Measurements from ENCODE around the gene CPSF4. TPM values are rescaled to one million over a fixed set of nuclear protein-coding genes. Genes with fewer than 3 reads are reported as not detected.
A peak's percentile ranks its signal among the peaks of the same experiment; 100 is the strongest.

The CPSF4 gene
- total and polyA plus RNA-seq, 2 donors: 15.6 to 26.4 TPM

- no peak overlapping the region for H3K27ac ChIP-seq (ENCODE audit: low read depth)
- H3K4me1 ChIP-seq (ENCODE audit: insufficient read depth): no peaks in the 10 kb centered on the region
- no peak for DNase-seq (ENCODE audit: extremely low spot score)
- WGBS: 93% methylated on average over 10 of the region's 10 CpGs
- H3K4me3 ChIP-seq (ENCODE audit: low read depth, low read length): no peak overlapping the region
- H3K36me3 ChIP-seq (ENCODE audit: insufficient read depth): peaks cover 4% of the 10 kb centered on the region
Observed at GRCh38 chr7:99447943-99448342, 9.2 kb downstream of the CPSF4 start.

DNA sequence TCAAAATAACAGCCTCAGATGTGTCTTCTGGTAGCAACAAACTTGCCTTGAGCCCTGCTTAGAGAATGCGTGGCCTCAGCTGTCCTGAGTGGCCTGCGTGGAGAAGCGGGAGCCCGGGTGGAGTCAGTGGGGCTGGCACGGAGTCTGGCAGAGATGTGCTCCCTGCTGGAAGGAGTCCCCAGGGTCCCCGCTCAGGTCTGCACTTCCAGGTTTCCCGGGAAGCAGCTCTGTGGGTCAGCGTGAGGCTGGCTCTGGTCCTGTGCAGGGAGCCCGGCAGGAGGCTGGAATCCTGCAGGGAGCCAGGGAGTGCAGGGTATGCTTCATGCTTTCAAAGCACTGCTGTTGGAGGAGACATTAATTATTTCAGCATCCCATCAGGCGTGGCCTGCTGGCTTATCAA, 10.1 kb downstream of the CPSF4 start:
- no peak for DNase-seq (ENCODE audit: extremely low spot score)
- no peaks in the 10 kb centered on the region for H3K4me1 ChIP-seq (ENCODE audit: insufficient read depth)
- WGBS: 88% methylated on average over 10 of the region's 10 CpGs
- H3K36me3 ChIP-seq (ENCODE audit: insufficient read depth): peaks cover 6% of the 10 kb centered on the region
- H3K4me3 ChIP-seq (ENCODE audit: low read depth, low read length): no peak overlapping the region
- no peak overlapping the region for H3K27ac ChIP-seq (ENCODE audit: low read depth)

GRCh38 chr7:99449326-99449725, 10.6 kb downstream of the CPSF4 start:
- no peak for DNase-seq (ENCODE audit: extremely low spot score)
- peaks cover 10% of the 10 kb centered on the region for H3K36me3 ChIP-seq (ENCODE audit: insufficient read depth)
- H3K4me1 ChIP-seq (ENCODE audit: insufficient read depth): no peaks in the 10 kb centered on the region
- no peak overlapping the region for H3K4me3 ChIP-seq (ENCODE audit: low read depth, low read length)
- WGBS: 94% methylated on average over 5 of the region's 5 CpGs
- no peak overlapping the region for H3K27ac ChIP-seq (ENCODE audit: low read depth)

GRCh38 chr7:99451936-99452335, 13.2 kb downstream of the CPSF4 start:
- Histone ChIP-seq H3K27ac (ENCODE audit: low read depth) (no peak overlapping the region), H3K4me1 (ENCODE audit: insufficient read depth) (no peaks in the 10 kb centered on the region), H3K4me3 (ENCODE audit: low read depth, low read length) (no peak overlapping the region), H3K36me3 (ENCODE audit: insufficient read depth) (peaks cover 10% of the 10 kb centered on the region)
- WGBS: 91% methylated on average over 8 of the region's 8 CpGs
- no peak for DNase-seq (ENCODE audit: extremely low spot score)

GRCh38 chr7:99452541-99452940, 13.8 kb downstream of the CPSF4 start:
- H3K4me3 ChIP-seq (ENCODE audit: low read depth, low read length): no peak overlapping the region
- H3K36me3 ChIP-seq (ENCODE audit: insufficient read depth): peaks cover 10% of the 10 kb centered on the region
- no peaks in the 10 kb centered on the region for H3K4me1 ChIP-seq (ENCODE audit: insufficient read depth)
- WGBS: 92% methylated on average over 13 of the region's 13 CpGs
- no peak overlapping the region for H3K27ac ChIP-seq (ENCODE audit: low read depth)
- DNase-seq (ENCODE audit: extremely low spot score): no peak

DNA sequence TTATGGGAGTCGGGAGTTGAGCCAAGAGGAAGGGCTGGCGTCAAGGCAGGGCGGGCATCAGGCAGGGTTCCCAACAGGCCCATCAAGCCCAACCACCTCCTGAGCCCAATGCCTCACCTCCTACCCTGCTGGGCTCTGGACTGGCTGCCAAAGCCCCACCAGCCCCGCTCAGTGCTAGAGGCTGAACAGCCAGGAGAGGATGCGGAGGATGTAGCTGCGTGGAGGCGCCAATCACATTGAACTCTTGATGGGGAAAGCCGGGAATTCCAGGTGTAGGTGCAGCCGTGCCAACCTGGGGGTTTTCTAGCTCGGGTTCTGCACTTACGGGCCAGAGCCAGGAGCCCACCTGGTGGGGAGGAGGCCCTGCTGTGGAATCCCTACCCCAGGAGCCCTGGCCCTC, 14.4 kb downstream of the CPSF4 start:
- no peak overlapping the region for H3K27ac ChIP-seq (ENCODE audit: low read depth)
- DNase-seq (ENCODE audit: extremely low spot score): no peak
- no peaks in the 10 kb centered on the region for H3K4me1 ChIP-seq (ENCODE audit: insufficient read depth)
- 87% methylated on average over 11 of the region's 11 CpGs for WGBS
- peaks cover 7% of the 10 kb centered on the region for H3K36me3 ChIP-seq (ENCODE audit: insufficient read depth)
- H3K4me3 ChIP-seq (ENCODE audit: low read depth, low read length): no peak overlapping the region

DNA sequence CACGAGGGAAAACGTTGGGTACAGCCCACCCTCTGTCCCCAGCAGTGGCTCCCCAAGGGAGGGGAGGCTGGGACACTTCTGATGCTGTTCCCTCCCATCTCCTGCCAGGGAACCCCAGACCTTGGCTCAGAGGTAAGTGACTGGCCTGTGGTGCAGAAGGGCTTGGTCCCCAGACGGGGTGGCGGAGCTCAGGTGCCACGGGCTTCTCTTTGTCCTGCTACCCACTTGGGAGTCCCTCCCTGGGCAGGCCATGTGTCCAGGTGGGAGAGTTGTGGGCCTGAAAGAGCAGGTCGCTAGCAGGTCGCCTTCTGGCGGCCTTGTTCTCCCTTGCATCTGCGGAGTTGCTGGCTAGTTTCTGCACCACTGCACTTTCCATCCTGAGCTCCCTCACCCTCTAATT, 17.1 kb downstream of the CPSF4 start:
- Histone ChIP-seq H3K36me3 (ENCODE audit: insufficient read depth) (peaks cover 6% of the 10 kb centered on the region), H3K4me1 (ENCODE audit: insufficient read depth) (no peaks in the 10 kb centered on the region), H3K4me3 (ENCODE audit: low read depth, low read length) (no peak overlapping the region), H3K27ac (ENCODE audit: low read depth) (no peak overlapping the region)
- 80% methylated on average over 9 of the region's 9 CpGs for WGBS
- DNase-seq (ENCODE audit: extremely low spot score): no peak

- no peaks in the 10 kb centered on the region for H3K4me1 ChIP-seq (ENCODE audit: insufficient read depth)
- 65% methylated on average over 13 of the region's 13 CpGs for WGBS
- H3K36me3 ChIP-seq (ENCODE audit: insufficient read depth): peaks cover 6% of the 10 kb centered on the region
Observed at GRCh38 chr7:99456288-99456687, 17.5 kb downstream of the CPSF4 start.

GRCh38 chr7:99457050-99457649, 18.4 kb downstream of the CPSF4 start:
- WGBS: 76% methylated on average over 6 of the region's 6 CpGs
- Histone ChIP-seq H3K27ac (ENCODE audit: low read depth) (no peak overlapping the region), H3K4me3 (ENCODE audit: low read depth, low read length) (no peak overlapping the region), H3K36me3 (ENCODE audit: insufficient read depth) (peaks cover 6% of the 10 kb centered on the region), H3K4me1 (ENCODE audit: insufficient read depth) (no peaks in the 10 kb centered on the region)
- no peak for DNase-seq (ENCODE audit: extremely low spot score)

More at GRCh38 chr7:99456288-99456687, 17.5 kb downstream of the CPSF4 start:
- Histone ChIP-seq H3K27ac (ENCODE audit: low read depth) (no peak overlapping the region), H3K4me3 (ENCODE audit: low read depth, low read length) (no peak overlapping the region)
- DNase-seq (ENCODE audit: extremely low spot score): no peak

GRCh38 chr7:99457650-99458493, 19.1 kb downstream of the CPSF4 start:
- H3K4me1 ChIP-seq (ENCODE audit: insufficient read depth): no peaks in the 10 kb centered on the region
- no peak overlapping the region for H3K4me3 ChIP-seq (ENCODE audit: low read depth, low read length)
- DNase-seq (ENCODE audit: extremely low spot score): no peak
- H3K27ac ChIP-seq (ENCODE audit: low read depth): no peak overlapping the region
- peaks cover 6% of the 10 kb centered on the region for H3K36me3 ChIP-seq (ENCODE audit: insufficient read depth)
- WGBS: 82% methylated on average over 26 of the region's 26 CpGs

- DNase-seq (ENCODE audit: extremely low spot score): no peak
- Histone ChIP-seq H3K27ac (ENCODE audit: low read depth) (no peak overlapping the region), H3K4me1 (ENCODE audit: insufficient read depth) (peaks cover under 1% of the 10 kb centered on the region), H3K36me3 (ENCODE audit: insufficient read depth) (peaks cover 2% of the 10 kb centered on the region), H3K4me3 (ENCODE audit: low read depth, low read length) (no peak overlapping the region)
- WGBS: 91% methylated on average over 8 of the region's 8 CpGs
Observed at GRCh38 chr7:99459087-99459486, 20.3 kb downstream of the CPSF4 start.

- Histone ChIP-seq H3K36me3 (ENCODE audit: insufficient read depth) (no peaks in the 10 kb centered on the region), H3K4me1 (ENCODE audit: insufficient read depth) (peaks cover 2% of the 10 kb centered on the region), H3K4me3 (ENCODE audit: low read depth, low read length) (no peak overlapping the region), H3K27ac (ENCODE audit: low read depth) (no peak overlapping the region)
- 87% methylated on average over 11 of the region's 11 CpGs for WGBS
- DNase-seq (ENCODE audit: extremely low spot score): no peak
Observed at GRCh38 chr7:99460651-99461050, 21.9 kb downstream of the CPSF4 start.

GRCh38 chr7:99461221-99461620, 22.5 kb downstream of the CPSF4 start:
- Histone ChIP-seq H3K4me3 (ENCODE audit: low read depth, low read length) (no peak overlapping the region), H3K36me3 (ENCODE audit: insufficient read depth) (no peaks in the 10 kb centered on the region), H3K4me1 (ENCODE audit: insufficient read depth) (peaks cover 2% of the 10 kb centered on the region), H3K27ac (ENCODE audit: low read depth) (no peak overlapping the region)
- no peak for DNase-seq (ENCODE audit: extremely low spot score)
- 98% methylated on average over 2 of the region's 2 CpGs for WGBS

- H3K36me3 ChIP-seq (ENCODE audit: insufficient read depth): no peaks in the 10 kb centered on the region
- DNase-seq (ENCODE audit: extremely low spot score): no peak
- 7% methylated on average over 9 of the region's 9 CpGs for WGBS
- peak overlapping the region; percentile 27 for H3K27ac ChIP-seq (ENCODE audit: low read depth)
- H3K4me3 ChIP-seq (ENCODE audit: low read depth, low read length): peak overlapping the region; percentile 77
- H3K4me1 ChIP-seq (ENCODE audit: insufficient read depth): peaks cover 2% of the 10 kb centered on the region
Observed at GRCh38 chr7:99465421-99465768, 26.7 kb downstream of the CPSF4 start.

Measured in urinary bladder (tissue), 4 donors.